T-helper 1 cell (primary cell): ENCODE results near the gene ATCAY.
A peak's percentile ranks its signal among the peaks of the same experiment; 100 is the strongest.

ENCODE experiments used
- DNase-seq, 5 donors: peaks; one replicate each; pipeline ENCODE4 v3.0.0-alpha.2; 2012 to 2020
- total RNA-seq, 4 donors: gene quantifications; one replicate each; lab custom pipeline; 2026; lab: John Stamatoyannopoulos, UW

Gene ATCAY
- 0 reads per million in 4 donors for total RNA-seq

DNA sequence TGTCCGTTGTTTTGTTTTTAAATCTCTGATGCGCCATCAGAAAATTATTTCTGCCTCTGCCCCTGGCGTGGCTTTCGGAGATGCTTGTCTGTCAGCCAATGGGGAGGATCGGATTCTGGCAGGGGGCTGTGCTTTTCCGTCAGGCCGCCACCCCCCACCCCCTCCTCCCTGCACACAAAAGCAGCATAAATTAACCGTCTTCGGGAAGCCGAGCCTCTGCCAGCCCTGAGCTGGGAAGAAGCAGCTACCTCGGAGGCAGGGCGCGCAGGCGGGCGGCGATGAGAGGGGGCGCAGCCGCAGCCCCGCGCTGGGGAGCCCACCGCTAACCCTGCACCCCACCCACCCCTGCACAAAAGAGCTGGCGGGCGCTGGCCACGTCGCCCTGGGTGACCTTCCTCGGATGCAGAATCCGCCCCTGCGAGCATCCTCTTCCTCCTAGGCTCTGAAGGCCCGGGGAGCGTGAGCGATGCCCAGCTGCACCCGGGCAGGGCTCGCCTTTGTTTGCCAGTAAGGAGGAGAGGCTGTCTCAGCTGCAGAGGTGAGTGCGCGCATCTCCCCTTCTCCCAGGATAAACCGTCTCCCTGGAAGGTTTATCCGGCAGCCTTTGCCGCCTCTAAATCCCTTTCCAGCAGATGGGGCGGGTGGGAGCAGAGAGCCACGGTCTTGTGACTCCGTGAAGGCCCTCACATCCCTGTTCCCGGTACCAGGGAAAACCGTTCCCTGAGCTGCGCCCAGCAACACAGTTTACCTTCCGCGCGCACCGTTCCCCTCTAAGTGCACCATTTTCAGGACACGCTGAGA lies at the start of gene ATCAY:
Gene ATCAY (plus strand): TSS at position 215 of the 801 bp plus-strand sequence. CDS start 5,083 bp downstream, outside the sequence.
- DNase-seq: no peak

DNA sequence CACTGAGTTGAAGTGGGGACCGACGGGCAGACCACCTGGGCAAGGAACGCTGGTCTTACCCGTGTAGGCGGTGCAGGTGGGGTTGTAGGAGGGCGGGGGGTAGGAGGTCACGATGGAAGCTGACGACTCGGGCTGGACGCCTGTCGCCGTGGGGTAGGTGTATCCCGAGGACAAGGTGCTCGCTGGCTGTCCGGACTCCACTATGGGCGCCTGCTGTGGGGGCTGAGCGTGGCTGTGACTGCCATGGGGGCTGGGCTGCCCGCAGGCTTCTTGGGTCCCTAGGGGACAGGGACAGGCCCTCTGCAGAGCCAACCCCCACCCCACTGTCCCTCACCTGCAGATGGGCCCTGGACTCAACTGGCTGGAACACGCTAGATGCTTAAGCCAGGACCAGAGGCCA lies 48.9 kb upstream of the ATCAY start:
- no peak for DNase-seq

DNA sequence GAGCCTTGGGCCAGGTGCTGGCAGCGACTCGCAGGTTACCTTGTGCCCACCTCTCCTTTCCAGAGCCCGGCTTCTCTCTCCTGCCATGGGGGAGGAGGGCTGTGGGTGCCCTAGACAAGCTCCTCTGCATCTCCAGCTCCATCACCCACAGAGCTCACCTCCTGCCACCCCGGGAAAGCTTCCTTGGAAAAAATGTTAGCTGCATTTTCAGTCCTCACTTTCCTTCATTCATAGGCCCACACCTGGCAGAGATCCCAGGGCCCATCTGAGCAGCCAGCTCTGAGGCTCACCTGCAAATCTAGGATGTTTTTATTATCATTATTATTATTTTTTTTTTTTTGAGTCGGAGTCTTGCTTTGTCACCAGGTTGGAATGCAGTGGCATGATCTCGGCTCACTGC lies 48.5 kb upstream of the ATCAY start:
- no peak for DNase-seq

DNA sequence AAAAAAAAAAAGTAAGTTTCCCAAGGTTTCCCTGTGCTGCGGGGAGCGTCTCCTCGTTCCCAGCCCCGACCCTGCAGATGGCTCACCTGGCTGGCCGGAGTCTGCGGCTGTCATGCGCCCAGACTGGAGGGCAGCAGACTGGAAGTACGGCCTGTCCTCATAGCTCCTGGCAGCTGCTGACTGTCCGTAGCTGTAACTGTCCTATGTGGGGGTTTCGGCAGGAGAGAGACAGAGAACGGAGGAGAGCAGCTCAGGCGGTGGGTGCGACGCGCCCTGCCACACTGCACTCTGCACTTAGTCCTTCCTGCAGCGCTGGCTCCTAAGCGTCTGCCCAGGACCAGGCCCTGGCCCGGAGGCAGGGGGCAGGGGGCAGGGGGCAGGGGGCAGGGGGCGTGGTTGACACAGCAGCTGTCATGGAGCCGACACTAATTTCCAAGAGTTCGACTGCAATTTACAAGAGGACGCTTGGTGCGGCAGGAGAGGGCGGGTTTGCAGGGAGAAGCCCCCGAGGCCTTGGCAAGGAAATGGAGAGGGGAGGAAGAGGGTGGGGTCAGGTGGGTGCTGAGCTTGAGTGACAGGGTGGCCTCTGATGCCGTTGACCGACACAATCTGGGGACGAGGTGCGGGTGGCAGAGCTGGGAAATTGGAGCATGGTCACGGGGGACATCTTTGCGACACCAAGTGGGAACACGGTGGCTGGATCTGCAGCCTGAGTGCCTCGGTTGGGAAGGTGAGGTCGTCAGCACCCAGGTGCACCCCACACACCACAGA lies 46.7 kb upstream of the ATCAY start:
- no peak for DNase-seq

- no peak for DNase-seq
Observed at GRCh38 chr19:3834349-3835054, 46.0 kb upstream of the ATCAY start.

GRCh38 chr19:3835055-3835435 lies 45.4 kb upstream of the ATCAY start:
- DNase-seq: no peak

GRCh38 chr19:3836887-3837286 lies 43.6 kb upstream of the ATCAY start:
- no peak for DNase-seq

- DNase-seq: no peak
Observed at GRCh38 chr19:3837332-3837731, 43.2 kb upstream of the ATCAY start.

GRCh38 chr19:3837922-3838321 lies 42.6 kb upstream of the ATCAY start:
- DNase-seq: no peak

DNA sequence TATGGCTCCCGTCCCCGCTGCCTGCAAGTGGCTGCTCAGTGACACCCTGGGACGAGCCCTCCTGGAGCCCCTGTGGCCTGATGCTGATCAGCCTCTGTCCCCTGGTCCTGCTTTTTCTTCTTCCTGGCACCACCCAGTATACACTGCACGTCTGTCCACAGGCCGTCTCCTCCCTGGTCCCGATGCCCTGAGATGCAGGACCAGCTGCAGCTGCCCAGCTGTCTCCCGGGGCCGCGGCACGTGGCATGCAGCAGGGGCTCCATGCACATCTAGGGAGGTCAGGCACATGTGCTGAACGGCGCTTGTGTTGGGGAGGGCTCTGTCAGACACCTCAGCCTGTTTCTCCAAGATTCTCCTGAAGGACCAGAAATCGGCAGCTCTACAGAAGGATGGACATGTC lies 41.8 kb upstream of the ATCAY start:
- DNase-seq: no peak

DNA sequence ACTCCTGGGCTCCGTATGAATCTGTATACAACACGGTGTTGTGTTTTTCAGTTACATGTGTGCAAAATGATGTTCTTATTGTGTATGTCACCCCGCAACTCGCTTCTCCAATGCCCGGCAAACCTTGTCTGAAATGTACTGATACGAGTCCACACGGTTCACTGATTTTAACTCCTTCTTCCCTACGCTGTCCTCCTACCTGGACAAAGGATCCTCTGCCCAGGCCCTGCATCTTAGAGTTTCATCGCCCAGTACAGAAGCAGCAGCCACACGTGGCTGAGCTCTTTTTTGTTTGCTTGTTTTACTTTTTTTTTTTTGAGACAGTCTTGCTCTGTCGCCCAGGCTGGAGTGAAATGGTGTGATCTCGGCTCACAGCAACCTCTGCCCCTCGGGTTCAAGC lies 40.5 kb upstream of the ATCAY start:
- no peak for DNase-seq

DNA sequence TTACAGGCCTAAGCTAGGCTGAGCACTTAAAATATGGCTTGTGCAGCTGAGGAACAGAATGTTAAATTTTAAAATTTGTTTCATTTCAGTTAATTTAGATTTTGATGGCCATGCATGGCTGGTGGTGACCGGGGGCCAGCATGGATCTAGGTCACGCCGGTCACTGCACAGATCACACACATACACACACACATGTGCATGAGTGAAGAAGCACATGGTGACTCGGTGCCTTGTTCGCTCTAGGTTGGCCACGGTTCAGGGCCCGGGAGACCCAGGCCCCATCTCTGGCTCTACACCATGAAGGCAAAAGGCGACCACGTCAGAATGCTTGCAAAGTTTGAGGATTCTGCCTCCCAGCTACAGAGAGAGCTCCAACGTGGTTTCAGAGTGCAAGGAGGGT lies 39.7 kb upstream of the ATCAY start:
- no peak for DNase-seq

DNA sequence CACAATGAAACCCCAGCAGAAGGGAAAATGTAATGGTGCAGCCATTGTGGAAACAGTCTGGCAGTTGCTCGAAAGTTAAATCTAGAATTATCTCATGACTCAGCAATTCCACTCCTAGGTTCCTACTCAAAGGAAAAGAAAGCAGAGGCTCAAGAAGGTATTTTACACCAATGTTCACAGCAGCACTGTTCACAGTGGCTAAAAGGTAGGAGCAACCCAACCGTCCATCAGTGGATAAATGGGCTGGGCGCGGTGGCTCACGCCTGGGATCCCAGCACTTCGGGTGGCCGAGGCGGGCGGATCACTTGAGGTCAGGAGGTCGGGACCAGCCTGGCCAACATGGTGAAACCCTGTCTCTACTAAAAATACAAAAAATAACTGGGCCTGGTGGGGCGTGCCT lies 37.5 kb upstream of the ATCAY start:
- no peak for DNase-seq

DNA sequence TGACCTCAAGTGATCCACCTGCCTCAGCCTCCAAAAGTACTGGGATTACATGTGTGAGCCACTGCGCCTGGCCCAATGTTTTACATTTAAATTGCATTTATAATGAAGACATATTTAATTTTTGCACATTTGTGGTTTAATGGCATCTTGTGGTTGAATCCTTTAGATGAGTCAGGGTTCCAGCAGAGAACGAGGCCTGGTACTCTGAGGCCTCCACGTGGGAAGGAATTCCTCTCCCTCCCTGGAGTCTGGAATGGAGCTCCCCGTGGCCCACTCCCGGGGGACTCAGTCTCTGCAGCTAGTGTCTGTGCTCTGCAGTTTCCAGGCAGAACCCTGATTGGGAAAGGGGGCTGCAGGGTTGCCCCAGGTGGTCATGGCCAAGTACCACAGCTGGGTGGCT lies 35.9 kb upstream of the ATCAY start:
- no peak for DNase-seq

DNA sequence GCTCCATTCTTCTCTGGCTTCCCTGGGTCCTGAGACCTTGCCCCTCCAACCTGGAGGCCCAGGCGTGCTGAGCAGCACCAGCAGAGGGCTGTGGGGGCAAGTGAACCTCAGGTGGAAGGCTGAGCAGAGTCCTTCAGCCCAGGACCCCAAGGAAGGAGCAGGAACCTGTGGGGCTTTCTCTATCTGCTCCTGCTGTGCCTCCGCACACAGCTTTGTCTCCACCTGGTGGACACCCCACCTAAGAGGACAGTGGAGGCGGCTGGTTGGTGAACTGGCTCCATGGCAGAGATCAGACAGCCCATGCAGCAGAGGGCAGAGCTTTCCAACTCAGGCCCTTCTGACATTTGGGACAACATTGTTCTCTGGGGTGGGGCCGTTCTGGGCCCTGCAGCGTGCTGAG lies 31.4 kb upstream of the ATCAY start:
- DNase-seq: peak in 3 of 5 donors; percentile 10 to 19 (median 13)

- DNase-seq: no peak
Observed at GRCh38 chr19:3849787-3850186, 30.7 kb upstream of the ATCAY start.

- no peak for DNase-seq
Observed at GRCh38 chr19:3850320-3850972, 30.0 kb upstream of the ATCAY start.

DNA sequence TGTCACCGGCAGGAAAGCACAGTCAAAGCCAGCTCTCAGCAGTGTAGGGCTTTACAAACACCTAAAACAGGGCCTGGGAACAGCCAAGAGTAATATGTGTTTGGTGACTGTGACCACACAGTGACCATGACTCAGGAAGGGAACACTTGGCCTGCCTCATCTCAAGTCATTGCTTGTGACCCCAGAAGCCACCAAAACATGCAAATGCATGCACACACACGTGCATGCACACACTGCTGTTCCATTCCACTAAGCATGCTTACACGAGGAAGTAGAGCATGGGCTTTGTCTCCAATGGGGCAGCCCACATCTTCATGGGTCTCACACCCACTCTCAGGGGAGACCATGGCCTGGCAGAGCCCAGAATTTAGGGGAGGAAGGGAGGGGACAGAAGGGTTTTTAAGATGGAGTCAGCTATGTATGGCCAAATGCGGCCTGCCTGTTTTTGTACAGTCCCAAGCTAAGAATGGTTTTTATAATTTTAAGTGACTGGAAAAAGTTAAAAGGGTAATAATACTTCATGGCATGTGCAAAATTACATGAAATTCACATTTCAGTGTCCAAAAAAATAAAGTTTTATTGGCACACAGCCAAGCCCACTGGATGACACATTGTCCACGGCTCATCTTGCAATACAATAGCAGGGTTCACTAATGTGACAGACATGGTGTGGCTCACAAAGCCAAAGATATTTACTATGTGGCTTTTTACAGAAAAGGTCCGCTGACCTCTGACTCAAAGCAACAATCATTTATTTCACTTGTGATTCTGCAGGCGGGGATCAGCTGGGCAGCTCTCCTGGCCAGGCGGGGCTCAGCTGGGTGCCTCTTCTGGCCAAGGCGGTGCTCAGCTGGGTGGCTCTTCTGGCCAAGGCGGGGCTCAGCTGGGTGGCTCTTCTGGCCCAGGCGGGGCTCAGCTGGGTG lies 29.0 kb upstream of the ATCAY start:
- no peak for DNase-seq

GRCh38 chr19:3852177-3852511 lies 28.3 kb upstream of the ATCAY start:
- DNase-seq: no peak

- peak in 1 of 5 donors; percentile 22 for DNase-seq
Observed at GRCh38 chr19:3852614-3853254, 27.8 kb upstream of the ATCAY start.

- no peak for DNase-seq
Observed at GRCh38 chr19:3855320-3855719, 25.2 kb upstream of the ATCAY start.
